Nephron (organoid): ENCODE results near the gene FNTB.

ENCODE experiments used
- H3K27ac Mint-ChIP-seq, 3 experiments: 2 replicates each; pipeline ENCODE4 v1.8.0; 2020; ENCODE audit warnings: mixed read lengths in 3 of 3, mild to moderate bottlenecking in 2 of 3, moderate library complexity in 1 of 3
- H3K27me3 Mint-ChIP-seq: 2 replicates; pipeline ENCODE4 v1.8.0; 2021; ENCODE audit warnings: low read depth, mild to moderate bottlenecking, moderate library complexity, mixed read lengths
- H3K36me3 Mint-ChIP-seq: 2 replicates; pipeline ENCODE4 v1.8.0; 2020; ENCODE audit warnings: low read depth, mixed read lengths
- H3K4me1 Mint-ChIP-seq: 2 replicates; pipeline ENCODE4 v1.8.0; 2020; ENCODE audit warnings: mixed read lengths
- H3K4me3 Mint-ChIP-seq, 3 experiments: 2 replicates each; pipeline ENCODE4 v1.8.0; 2020; ENCODE audit warnings: mild to moderate bottlenecking in 3 of 3, mixed read lengths in 3 of 3, moderate library complexity in 2 of 3
- H3K9me3 Mint-ChIP-seq: 2 replicates; pipeline ENCODE4 v1.8.0; 2020; ENCODE audit warnings: mixed read lengths
- TF ChIP-seq, protein P1 (sequence below), 3 experiments: fragments of 200-600 bp; sonication (generic); IDR thresholded peaks; one replicate each; pipeline ENCODE4 v1.5.0; 2021; ENCODE audit warnings: antibody characterized with exemption in 3 of 3; ENCODE audit not compliant: unreplicated experiment in 3 of 3

The FNTB gene

GRCh38 chr14:65106736-65107135 lies 120.0 kb downstream of the FNTB start:
- TF ChIP-seq, protein P1, sequence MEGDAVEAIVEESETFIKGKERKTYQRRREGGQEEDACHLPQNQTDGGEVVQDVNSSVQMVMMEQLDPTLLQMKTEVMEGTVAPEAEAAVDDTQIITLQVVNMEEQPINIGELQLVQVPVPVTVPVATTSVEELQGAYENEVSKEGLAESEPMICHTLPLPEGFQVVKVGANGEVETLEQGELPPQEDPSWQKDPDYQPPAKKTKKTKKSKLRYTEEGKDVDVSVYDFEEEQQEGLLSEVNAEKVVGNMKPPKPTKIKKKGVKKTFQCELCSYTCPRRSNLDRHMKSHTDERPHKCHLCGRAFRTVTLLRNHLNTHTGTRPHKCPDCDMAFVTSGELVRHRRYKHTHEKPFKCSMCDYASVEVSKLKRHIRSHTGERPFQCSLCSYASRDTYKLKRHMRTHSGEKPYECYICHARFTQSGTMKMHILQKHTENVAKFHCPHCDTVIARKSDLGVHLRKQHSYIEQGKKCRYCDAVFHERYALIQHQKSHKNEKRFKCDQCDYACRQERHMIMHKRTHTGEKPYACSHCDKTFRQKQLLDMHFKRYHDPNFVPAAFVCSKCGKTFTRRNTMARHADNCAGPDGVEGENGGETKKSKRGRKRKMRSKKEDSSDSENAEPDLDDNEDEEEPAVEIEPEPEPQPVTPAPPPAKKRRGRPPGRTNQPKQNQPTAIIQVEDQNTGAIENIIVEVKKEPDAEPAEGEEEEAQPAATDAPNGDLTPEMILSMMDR (IDR thresholded peaks at IDR 0.05; ENCODE audit: unreplicated experiment in 3 of 3): no peak
- Mint-ChIP-seq H3K9me3 (no peaks in the 10 kb centered on the region), H3K36me3 (no peaks in the 10 kb centered on the region), H3K4me3 (no peak overlapping the region), H3K27me3 (peaks cover 17% of the 10 kb centered on the region), H3K27ac (no peak overlapping the region), H3K4me1 (no peaks in the 10 kb centered on the region)

DNA sequence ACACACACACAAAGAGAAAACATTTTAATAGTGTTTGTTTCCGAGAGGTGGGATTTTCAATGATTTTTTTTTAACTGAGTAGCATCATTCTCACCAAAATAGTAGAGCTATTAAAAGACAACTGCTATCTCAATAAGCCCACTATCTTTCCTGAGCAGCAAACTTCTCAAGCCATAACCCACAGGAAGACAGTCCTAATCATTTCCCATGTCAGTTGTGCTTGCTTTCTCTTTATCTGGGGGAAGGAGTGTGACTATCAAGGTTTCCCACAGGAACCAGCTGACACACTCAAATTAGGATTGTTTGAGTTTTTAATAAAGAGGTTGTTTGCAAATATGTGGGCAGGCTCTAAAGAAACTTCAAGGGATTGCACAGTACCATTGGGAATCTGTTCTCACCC lies 120.5 kb downstream of the FNTB start:
- no peaks in the 10 kb centered on the region for H3K36me3 Mint-ChIP-seq
- H3K4me3 Mint-ChIP-seq: no peak overlapping the region
- no peaks in the 10 kb centered on the region for H3K4me1 Mint-ChIP-seq
- TF ChIP-seq, protein P1 (IDR thresholded peaks at IDR 0.05; ENCODE audit: unreplicated experiment in 3 of 3): no peak
- H3K27me3 Mint-ChIP-seq: peaks cover 17% of the 10 kb centered on the region
- no peak overlapping the region for H3K27ac Mint-ChIP-seq
- H3K9me3 Mint-ChIP-seq: no peaks in the 10 kb centered on the region

GRCh38 chr14:65109357-65109756 lies 122.7 kb downstream of the FNTB start:
- Mint-ChIP-seq H3K27me3 (peaks cover 6% of the 10 kb centered on the region), H3K9me3 (no peaks in the 10 kb centered on the region), H3K4me1 (no peaks in the 10 kb centered on the region), H3K4me3 (no peak overlapping the region), H3K27ac (no peak overlapping the region), H3K36me3 (no peaks in the 10 kb centered on the region)
- TF ChIP-seq, protein P1 (IDR thresholded peaks at IDR 0.05; ENCODE audit: unreplicated experiment in 3 of 3): no peak

- Mint-ChIP-seq H3K36me3 (no peaks in the 10 kb centered on the region), H3K27ac (no peak overlapping the region), H3K4me3 (no peak overlapping the region), H3K4me1 (no peaks in the 10 kb centered on the region), H3K27me3 (no peaks in the 10 kb centered on the region), H3K9me3 (no peaks in the 10 kb centered on the region)
- TF ChIP-seq, protein P1 (IDR thresholded peaks at IDR 0.05; ENCODE audit: unreplicated experiment in 3 of 3): no peak
These were observed 123.8 kb downstream of the FNTB start for GRCh38 chr14:65110525-65110924.
